GM12865 (cell line): ENCODE results near the gene RNF13.

Experiments
- DNase-seq: peaks from one replicate; pipeline ENCODE4 v3.0.0; 2010; ENCODE audit warnings: low read depth
- H3K4me3 ChIP-seq: 2 replicates; pipeline ENCODE4 v1.5.1; 2011; ENCODE audit warnings: mild to moderate bottlenecking, low read depth, low read length, control low read depth
- CTCF ChIP-seq: IDR thresholded peaks from 2 replicates; pipeline ENCODE4 v1.5.1; 2011; ENCODE audit warnings: low read length, control low read depth, low read depth, inconsistent platforms; ENCODE audit not compliant: insufficient read depth; ENCODE audit errors: missing control alignments

Gene RNF13

GRCh38 chr3:149848688-149849087, 35.7 kb downstream of the RNF13 start:
- no peak for TF ChIP-seq CTCF
- DNase-seq, result no peak
- no peak overlapping the region for H3K4me3 ChIP-seq

- DNase-seq, result no peak
- H3K4me3 ChIP-seq, result no peak overlapping the region
- no peak for TF ChIP-seq CTCF
Measured at GRCh38 chr3:149850787-149851584, 38.0 kb downstream of the RNF13 start.

- no peak for TF ChIP-seq CTCF
- no peak overlapping the region for H3K4me3 ChIP-seq
- no peak for DNase-seq
Measured at GRCh38 chr3:149858911-149859310, 45.9 kb downstream of the RNF13 start.

GRCh38 chr3:149860881-149861280, 47.9 kb downstream of the RNF13 start:
- H3K4me3 ChIP-seq, result no peak overlapping the region

GRCh38 chr3:149867563-149867962, 54.5 kb downstream of the RNF13 start:
- no peak overlapping the region for H3K4me3 ChIP-seq
- DNase-seq, result no peak
- TF ChIP-seq CTCF, result no peak

More at GRCh38 chr3:149860881-149861280, 47.9 kb downstream of the RNF13 start:
- DNase-seq, result no peak
- TF ChIP-seq CTCF, result no peak

GRCh38 chr3:149871855-149872254, 58.8 kb downstream of the RNF13 start:
- no peak for TF ChIP-seq CTCF
- no peak for DNase-seq
- no peak overlapping the region for H3K4me3 ChIP-seq

- no peak overlapping the region for H3K4me3 ChIP-seq
- no peak for DNase-seq
- TF ChIP-seq CTCF, result no peak
Measured at GRCh38 chr3:149872589-149872988, 59.6 kb downstream of the RNF13 start.
